ENCODE measurements around the gene HS3ST2.
"Not testable (repeated sequence)": the region's sequence is repeated elsewhere in the genome, so short reads cannot be mapped to it uniquely, and the experiment has no call there.

HS3ST2 gene

DNA sequence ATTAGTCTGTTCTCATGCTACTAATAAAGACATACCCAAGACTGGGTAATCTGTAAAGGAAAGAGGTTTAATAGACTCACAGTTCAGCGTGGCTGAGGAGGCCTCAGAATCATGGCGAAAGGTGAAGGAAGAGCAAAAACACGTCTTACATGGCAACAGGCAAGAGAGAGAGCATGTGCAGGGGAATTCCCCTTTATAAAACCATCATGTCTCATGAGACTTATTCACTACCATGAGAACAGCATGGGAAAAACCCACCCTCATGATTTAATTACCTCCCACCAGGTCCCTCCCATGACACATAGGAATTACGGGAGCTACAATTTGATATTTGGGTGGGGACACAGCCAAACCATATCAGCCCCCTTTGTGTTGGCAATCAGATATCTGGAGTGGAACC is 85.6 kb downstream of the HS3ST2 start:
- not testable (repeated sequence) for H3K4me3 ChIP-seq (ENCODE audit: extremely low read depth, insufficient read depth, low read length, poor library complexity, severe bottlenecking); H3K9me3 ChIP-seq (ENCODE audit: control insufficient read depth, low read length); H3K36me3 ChIP-seq (ENCODE audit: control insufficient read depth, insufficient read depth, low read length); H3K4me1 ChIP-seq (ENCODE audit: control insufficient read depth, insufficient read depth, low read length, poor library complexity, severe bottlenecking); H3K27ac ChIP-seq (ENCODE audit: low read depth, low read length, severe bottlenecking)
- WGBS, 2 experiments (ENCODE audit: insufficient coverage in 2 of 2), result 85 to 97% methylated on average over 4 of the region's 4 CpGs

GRCh38 chr16:22900863-22901262 is 86.9 kb downstream of the HS3ST2 start:
- H3K27ac ChIP-seq (ENCODE audit: low read depth, low read length, severe bottlenecking), result no peak overlapping the region
- H3K4me3 ChIP-seq (ENCODE audit: extremely low read depth, insufficient read depth, low read length, poor library complexity, severe bottlenecking), result no peak overlapping the region
- H3K4me1 ChIP-seq (ENCODE audit: control insufficient read depth, insufficient read depth, low read length, poor library complexity, severe bottlenecking), result no peaks in the 10 kb centered on the region
- WGBS, 2 experiments (ENCODE audit: insufficient coverage in 2 of 2), result 91% methylated on average over 6 of the region's 6 CpGs
- no peaks in the 10 kb centered on the region for H3K36me3 ChIP-seq (ENCODE audit: control insufficient read depth, insufficient read depth, low read length)
- no peaks in the 10 kb centered on the region for H3K9me3 ChIP-seq (ENCODE audit: control insufficient read depth, low read length)

DNA sequence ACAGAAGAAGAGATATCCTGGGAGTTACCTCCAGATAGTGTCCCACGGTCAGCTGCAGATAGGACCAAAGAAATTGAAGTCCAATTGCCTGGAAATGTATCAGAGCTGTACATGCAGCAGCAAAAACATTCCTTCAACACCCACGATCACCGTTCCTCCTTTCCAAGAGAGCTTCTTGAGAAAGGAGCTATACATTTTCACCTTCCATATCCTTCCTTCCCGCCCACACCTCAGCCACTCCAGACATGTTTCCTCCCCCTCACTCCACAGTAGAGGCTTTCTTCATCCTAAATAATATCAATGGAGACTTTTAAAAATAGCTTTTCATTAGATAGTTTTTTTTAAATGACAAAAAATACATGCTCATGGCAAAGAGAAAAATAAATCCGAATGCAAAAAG is 87.6 kb downstream of the HS3ST2 start:
- Histone ChIP-seq H3K4me1 (ENCODE audit: control insufficient read depth, insufficient read depth, low read length, poor library complexity, severe bottlenecking) (no peaks in the 10 kb centered on the region), H3K4me3 (ENCODE audit: extremely low read depth, insufficient read depth, low read length, poor library complexity, severe bottlenecking) (no peak overlapping the region), H3K36me3 (ENCODE audit: control insufficient read depth, insufficient read depth, low read length) (no peaks in the 10 kb centered on the region), H3K9me3 (ENCODE audit: control insufficient read depth, low read length) (no peaks in the 10 kb centered on the region), H3K27ac (ENCODE audit: low read depth, low read length, severe bottlenecking) (no peak overlapping the region)
- WGBS, 2 experiments (ENCODE audit: insufficient coverage in 2 of 2), result 91 to 96% methylated on average over 4 of the region's 5 CpGs

DNA sequence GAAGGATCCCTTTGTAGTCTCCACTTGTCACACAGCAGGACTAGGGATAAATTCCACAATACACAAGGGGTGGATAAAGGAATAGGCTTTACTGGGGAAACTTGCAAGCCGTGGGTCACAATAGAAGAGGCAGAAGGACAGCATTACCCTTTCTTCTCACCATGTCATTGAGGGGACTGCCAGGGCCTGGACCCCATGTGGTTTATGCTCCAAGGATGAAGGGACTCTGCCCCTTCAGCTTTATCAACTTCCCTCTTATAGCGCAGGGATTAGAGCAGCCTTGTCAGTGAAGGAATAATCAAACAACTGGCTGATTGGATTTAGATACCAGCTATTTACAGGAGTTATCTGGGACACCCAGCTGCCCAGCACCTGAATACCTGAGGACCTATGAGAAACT is 89.8 kb downstream of the HS3ST2 start:
- H3K4me3 ChIP-seq (ENCODE audit: extremely low read depth, insufficient read depth, low read length, poor library complexity, severe bottlenecking), result no peak overlapping the region
- H3K27ac ChIP-seq (ENCODE audit: low read depth, low read length, severe bottlenecking), result no peak overlapping the region
- no peaks in the 10 kb centered on the region for H3K36me3 ChIP-seq (ENCODE audit: control insufficient read depth, insufficient read depth, low read length)
- WGBS, 2 experiments (ENCODE audit: insufficient coverage in 2 of 2), result 25 to 43% methylated on average over 1 of the region's 2 CpGs
- H3K4me1 ChIP-seq (ENCODE audit: control insufficient read depth, insufficient read depth, low read length, poor library complexity, severe bottlenecking), result no peaks in the 10 kb centered on the region
- H3K9me3 ChIP-seq (ENCODE audit: control insufficient read depth, low read length), result no peaks in the 10 kb centered on the region

DNA sequence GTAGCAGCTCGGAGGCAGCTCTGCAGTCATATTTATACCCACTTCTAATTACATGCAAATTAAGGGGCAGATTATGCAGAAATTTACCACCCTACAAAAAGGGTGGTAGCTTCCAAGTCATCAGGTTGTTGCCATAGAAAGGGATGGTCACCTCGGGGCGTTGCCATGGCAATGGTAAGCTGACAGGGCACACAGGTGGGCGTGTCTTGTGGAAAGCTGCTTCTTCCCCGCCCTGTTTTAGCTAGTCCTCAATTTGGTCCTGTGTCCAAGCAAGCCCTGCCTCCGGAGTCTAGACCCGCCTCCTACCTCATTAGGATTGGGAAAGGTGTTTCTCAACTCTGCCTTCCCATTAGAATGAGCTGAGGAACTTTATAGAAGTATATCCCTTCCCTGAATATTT is 98.7 kb downstream of the HS3ST2 start:
- H3K36me3 ChIP-seq (ENCODE audit: control insufficient read depth, insufficient read depth, low read length), result no peaks in the 10 kb centered on the region
- H3K4me1 ChIP-seq (ENCODE audit: control insufficient read depth, insufficient read depth, low read length, poor library complexity, severe bottlenecking), result no peaks in the 10 kb centered on the region
- H3K27ac ChIP-seq (ENCODE audit: low read depth, low read length, severe bottlenecking), result no peak overlapping the region
- no peaks in the 10 kb centered on the region for H3K9me3 ChIP-seq (ENCODE audit: control insufficient read depth, low read length)
- H3K4me3 ChIP-seq (ENCODE audit: extremely low read depth, insufficient read depth, low read length, poor library complexity, severe bottlenecking), result no peak overlapping the region
- 76 to 92% methylated on average over 3 to 4 of the region's 7 CpGs for WGBS, 2 experiments (ENCODE audit: insufficient coverage in 2 of 2)

- Histone ChIP-seq H3K4me3 (ENCODE audit: extremely low read depth, insufficient read depth, low read length, poor library complexity, severe bottlenecking) (no peak overlapping the region), H3K27ac (ENCODE audit: low read depth, low read length, severe bottlenecking) (no peak overlapping the region), H3K9me3 (ENCODE audit: control insufficient read depth, low read length) (no peaks in the 10 kb centered on the region), H3K4me1 (ENCODE audit: control insufficient read depth, insufficient read depth, low read length, poor library complexity, severe bottlenecking) (no peaks in the 10 kb centered on the region), H3K36me3 (ENCODE audit: control insufficient read depth, insufficient read depth, low read length) (no peaks in the 10 kb centered on the region)
- WGBS, 2 experiments (ENCODE audit: insufficient coverage in 2 of 2), result 91 to 95% methylated on average over 22 to 25 of the region's 25 CpGs
Measured at GRCh38 chr16:22915003-22915402, 101.0 kb downstream of the HS3ST2 start.

- H3K4me3 ChIP-seq (ENCODE audit: extremely low read depth, insufficient read depth, low read length, poor library complexity, severe bottlenecking), result no peak overlapping the region
- H3K9me3 ChIP-seq (ENCODE audit: control insufficient read depth, low read length), result no peaks in the 10 kb centered on the region
- H3K36me3 ChIP-seq (ENCODE audit: control insufficient read depth, insufficient read depth, low read length), result no peaks in the 10 kb centered on the region
- WGBS, 2 experiments (ENCODE audit: insufficient coverage in 2 of 2), result no CpG with 5 or more reads among the region's 3 CpGs
- H3K4me1 ChIP-seq (ENCODE audit: control insufficient read depth, insufficient read depth, low read length, poor library complexity, severe bottlenecking), result no peaks in the 10 kb centered on the region
- H3K27ac ChIP-seq (ENCODE audit: low read depth, low read length, severe bottlenecking), result no peak overlapping the region
Measured at GRCh38 chr16:22923491-22923890, 109.5 kb downstream of the HS3ST2 start.

- no peak overlapping the region for H3K27ac ChIP-seq (ENCODE audit: low read depth, low read length, severe bottlenecking)
- no peak overlapping the region for H3K4me3 ChIP-seq (ENCODE audit: extremely low read depth, insufficient read depth, low read length, poor library complexity, severe bottlenecking)
- no peaks in the 10 kb centered on the region for H3K36me3 ChIP-seq (ENCODE audit: control insufficient read depth, insufficient read depth, low read length)
- H3K4me1 ChIP-seq (ENCODE audit: control insufficient read depth, insufficient read depth, low read length, poor library complexity, severe bottlenecking), result no peaks in the 10 kb centered on the region
- no peaks in the 10 kb centered on the region for H3K9me3 ChIP-seq (ENCODE audit: control insufficient read depth, low read length)
- WGBS, 2 experiments (ENCODE audit: insufficient coverage in 2 of 2), result 78 to 87% methylated on average over 4 of the region's 5 CpGs
Measured at GRCh38 chr16:22924492-22924891, 110.5 kb downstream of the HS3ST2 start.

DNA sequence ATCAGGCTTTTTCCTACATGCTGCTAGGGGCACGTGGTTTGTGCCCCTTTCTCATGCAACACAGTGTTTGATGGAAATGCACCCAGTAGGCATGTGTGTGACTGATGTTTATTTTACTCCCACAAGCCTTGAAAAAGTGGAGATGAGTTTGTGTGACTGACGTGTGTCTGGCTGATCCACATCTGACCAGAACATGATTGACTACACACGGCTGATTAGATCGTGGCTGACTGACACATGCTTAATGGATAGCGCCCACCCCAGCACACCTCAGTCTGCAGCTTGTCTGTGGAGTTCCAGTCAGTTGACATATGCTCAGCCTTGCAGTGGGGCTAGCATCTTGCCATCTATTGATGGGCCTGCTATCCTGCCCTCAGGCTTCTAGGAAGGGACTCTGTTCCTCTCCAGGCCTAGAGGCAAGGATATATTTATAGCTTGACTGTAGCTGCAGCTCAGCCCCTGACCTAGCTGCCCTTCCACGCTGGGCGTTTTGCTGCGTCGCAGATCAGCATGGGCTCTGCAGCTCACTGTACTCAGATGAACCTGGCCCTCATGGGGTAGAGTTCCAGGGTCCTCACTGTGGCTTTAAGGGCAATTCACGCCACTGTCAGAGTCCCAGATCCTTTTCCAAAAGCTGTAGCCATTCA is 112.3 kb downstream of the HS3ST2 start:
- Histone ChIP-seq H3K27ac (ENCODE audit: low read depth, low read length, severe bottlenecking) (no peak overlapping the region), H3K4me1 (ENCODE audit: control insufficient read depth, insufficient read depth, low read length, poor library complexity, severe bottlenecking) (no peaks in the 10 kb centered on the region), H3K4me3 (ENCODE audit: extremely low read depth, insufficient read depth, low read length, poor library complexity, severe bottlenecking) (no peak overlapping the region), H3K9me3 (ENCODE audit: control insufficient read depth, low read length) (no peaks in the 10 kb centered on the region), H3K36me3 (ENCODE audit: control insufficient read depth, insufficient read depth, low read length) (no peaks in the 10 kb centered on the region)
- 82 to 83% methylated on average over 8 to 10 of the region's 10 CpGs for WGBS, 2 experiments (ENCODE audit: insufficient coverage in 2 of 2)

DNA sequence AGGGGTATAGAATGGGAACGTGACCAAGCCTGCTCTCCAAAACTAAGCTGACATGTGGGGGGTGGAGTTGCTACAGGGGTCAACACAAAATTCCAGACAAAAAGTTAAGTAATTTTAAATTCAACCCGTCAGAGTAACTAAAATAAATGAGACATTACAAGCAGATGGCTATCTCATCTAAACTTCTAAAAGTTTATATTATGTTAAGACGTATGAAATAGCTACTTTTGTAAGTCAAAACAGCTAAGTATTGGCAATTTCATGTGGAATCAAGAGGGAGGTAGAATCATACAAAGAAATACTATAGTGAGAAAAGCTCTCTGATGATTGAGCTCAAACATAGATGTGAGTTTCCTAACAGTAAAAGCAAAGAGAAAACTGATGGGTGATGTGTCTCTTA is 113.3 kb downstream of the HS3ST2 start:
- WGBS, 2 experiments (ENCODE audit: insufficient coverage in 2 of 2), result 60 to 86% methylated on average over 1 of the region's 3 CpGs
- Histone ChIP-seq H3K36me3 (ENCODE audit: control insufficient read depth, insufficient read depth, low read length) (no peaks in the 10 kb centered on the region), H3K4me3 (ENCODE audit: extremely low read depth, insufficient read depth, low read length, poor library complexity, severe bottlenecking) (no peak overlapping the region), H3K4me1 (ENCODE audit: control insufficient read depth, insufficient read depth, low read length, poor library complexity, severe bottlenecking) (no peaks in the 10 kb centered on the region), H3K27ac (ENCODE audit: low read depth, low read length, severe bottlenecking) (no peak overlapping the region), H3K9me3 (ENCODE audit: control insufficient read depth, low read length) (no peaks in the 10 kb centered on the region)

DNA sequence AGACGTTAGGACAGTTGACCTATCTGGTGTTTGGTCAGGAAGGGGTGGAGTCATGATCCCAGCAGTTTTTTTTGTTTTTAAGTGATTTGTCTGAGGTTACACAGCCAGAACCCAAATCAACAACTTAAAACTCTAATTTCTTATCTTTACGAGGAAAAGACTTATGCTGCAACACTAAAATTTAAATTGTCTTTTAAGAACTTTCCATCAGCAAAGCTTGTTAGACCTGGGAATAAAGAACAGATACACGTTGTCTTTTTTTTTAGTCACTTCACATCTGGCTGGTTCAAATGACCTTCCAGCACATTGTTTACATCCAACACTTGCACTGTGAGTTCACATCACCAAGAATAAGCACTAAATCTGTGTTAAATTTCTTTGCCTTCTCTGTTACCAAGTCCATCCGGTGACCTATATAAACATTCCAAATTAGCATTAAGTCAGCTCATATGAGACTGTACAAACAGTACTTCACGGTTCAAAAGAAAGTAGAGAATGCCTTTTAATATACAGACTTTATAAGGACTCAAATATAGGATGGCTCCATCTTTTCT is 115.0 kb downstream of the HS3ST2 start:
- H3K4me1 ChIP-seq (ENCODE audit: control insufficient read depth, insufficient read depth, low read length, poor library complexity, severe bottlenecking), result no peaks in the 10 kb centered on the region
- 87 to 96% methylated on average over 2 to 3 of the region's 5 CpGs for WGBS, 2 experiments (ENCODE audit: insufficient coverage in 2 of 2)
- H3K27ac ChIP-seq (ENCODE audit: low read depth, low read length, severe bottlenecking), result no peak overlapping the region
- H3K36me3 ChIP-seq (ENCODE audit: control insufficient read depth, insufficient read depth, low read length), result no peaks in the 10 kb centered on the region
- H3K4me3 ChIP-seq (ENCODE audit: extremely low read depth, insufficient read depth, low read length, poor library complexity, severe bottlenecking), result no peak overlapping the region
- no peaks in the 10 kb centered on the region for H3K9me3 ChIP-seq (ENCODE audit: control insufficient read depth, low read length)

Data from mesodermal cell (in vitro differentiated cells).